ENCODE measurements around the gene MEI4. TPM values are rescaled to one million over a fixed set of nuclear protein-coding genes. Genes with fewer than 3 reads are reported as not detected.
"Not testable (repeated sequence)": the region's sequence is repeated elsewhere in the genome, so short reads cannot be mapped to it uniquely, and the experiment has no call there.

The MEI4 gene
- total and polyA plus RNA-seq, 10 of the 15 experiments (the other 5 are each of a cell fraction or from before 2014, with no cell fraction given): 0.03 to 0.04 (median 0.03) TPM; not detected in 7

DNA sequence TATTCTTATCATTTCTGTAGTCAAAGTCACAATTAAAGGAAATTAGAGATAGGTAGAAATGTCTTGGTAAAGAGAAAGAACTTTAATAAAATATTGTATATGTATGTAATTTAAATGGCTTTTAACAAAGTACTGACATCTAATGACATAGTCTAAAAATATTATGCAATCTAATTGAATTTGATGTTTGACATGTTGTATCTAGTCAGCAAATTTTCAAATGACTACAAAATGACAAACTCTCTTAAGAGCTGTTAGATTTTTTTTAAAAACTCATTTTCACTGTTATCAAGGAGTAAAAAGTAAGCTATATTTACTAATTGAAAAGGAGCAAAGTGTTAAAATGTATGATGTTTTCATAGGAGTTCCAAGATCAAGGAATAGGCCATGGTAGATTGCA is 176.9 kb downstream of the MEI4 start (continued):
- TF ChIP-seq, protein P1, sequence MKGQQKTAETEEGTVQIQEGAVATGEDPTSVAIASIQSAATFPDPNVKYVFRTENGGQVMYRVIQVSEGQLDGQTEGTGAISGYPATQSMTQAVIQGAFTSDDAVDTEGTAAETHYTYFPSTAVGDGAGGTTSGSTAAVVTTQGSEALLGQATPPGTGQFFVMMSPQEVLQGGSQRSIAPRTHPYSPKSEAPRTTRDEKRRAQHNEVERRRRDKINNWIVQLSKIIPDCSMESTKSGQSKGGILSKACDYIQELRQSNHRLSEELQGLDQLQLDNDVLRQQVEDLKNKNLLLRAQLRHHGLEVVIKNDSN (IDR thresholded peaks at IDR 0.05; ENCODE audit: borderline replicate concordance, extremely low read length, insufficient read depth, low read depth, low read length): no peak
- TF ChIP-seq SIX5 (IDR thresholded peaks at IDR 0.05; ENCODE audit: low read depth, low read length, severe bottlenecking): no peak

- FAIRE-seq, POLR2A ChIA-PET: not testable (repeated sequence)
- SMC1A ChIA-PET (ENCODE audit: uncharacterized antibody, unreplicated experiment): interaction anchor here (0.8 to 1.5 kb wide), 2 partner anchors 9 to 14 kb away, joined by 4 to 5 read pairs; no protein-coding TSS in a partner anchor
These were observed 180.9 kb downstream of the MEI4 start for GRCh38 chr6:77833749-77834148.

GRCh38 chr6:77834591-77834996 is 181.8 kb downstream of the MEI4 start:
- Histone ChIP-seq H2AFZ (ENCODE audit: control insufficient read depth, low read depth, low read length) (no peak overlapping the region), H3K27me3 (replicated peaks in 1 of 2; ENCODE audit: control insufficient read depth in 2 of 2, insufficient read depth in 2 of 2, low read length in 1 of 2) (no peaks in the 10 kb centered on the region), H3K79me2 (ENCODE audit: control insufficient read depth, insufficient read depth, low read length) (no peaks in the 10 kb centered on the region), H3K4me2 (ENCODE audit: control insufficient read depth, insufficient read depth) (no peak overlapping the region), H3K9ac (ENCODE audit: control insufficient read depth, insufficient read depth, low read length) (no peak overlapping the region), H3K9me3 (replicated peaks; ENCODE audit: control insufficient read depth, insufficient read depth, low read length) (no peaks in the 10 kb centered on the region), H3K36me3 (ENCODE audit: control insufficient read depth in 2 of 2, insufficient read depth in 2 of 2, low read length in 1 of 2) (no peaks in the 10 kb centered on the region), H4K20me1 (ENCODE audit: control insufficient read depth, insufficient read depth) (no peaks in the 10 kb centered on the region), H3K27ac (ENCODE audit: control insufficient read depth, insufficient read depth) (no peak overlapping the region), H3K4me3 (no peak overlapping the region), H3K4me1 (ENCODE audit: control insufficient read depth, insufficient read depth, low read length) (no peaks in the 10 kb centered on the region)
- no peak for DNase-seq (ENCODE audit: low read depth, low spot score)
- ChIA-PET POLR2A (interaction anchor here (1.3 kb wide), 1 partner anchor 358 kb away, joined by 3 read pairs; no protein-coding TSS in a partner anchor), SMC1A (ENCODE audit: uncharacterized antibody, unreplicated experiment) (interaction anchor here (0.8 kb wide), 1 partner anchor 14 kb away, joined by 4 read pairs; no protein-coding TSS in a partner anchor), CTCF (interaction anchor here (0.8 to 2.1 kb wide), 3 partner anchors 7 to 91 kb away, joined by 3 to 7 read pairs (median 5); no protein-coding TSS in a partner anchor), RAD21 (ENCODE audit: unreplicated experiment) (interaction anchor here (1.6 kb wide), 1 partner anchor 12 kb away, joined by 4 read pairs; no protein-coding TSS in a partner anchor)
- WGBS (ENCODE audit: insufficient coverage, insufficient replicate concordance, low lambda C conversion rate, missing lambda C conversion rate): 39% methylated on average over 4 of the region's 4 CpGs
- in situ Hi-C loops (cut with MboI): no loop called here
- no TSS peak for BruUV-seq (replicated peaks)
- intact Hi-C loops (cut with micrococcal nuclease; ENCODE audit: unreplicated experiment): no loop called here
- ATAC-seq: no peak
- no peak for FAIRE-seq
- TF ChIP-seq FOXM1 (IDR thresholded peaks at IDR 0.05; ENCODE audit: low read depth, low read length) (no peak), CREM (IDR thresholded peaks at IDR 0.05; ENCODE audit: low read depth) (no peak), MEF2B (IDR thresholded peaks at IDR 0.05; ENCODE audit: partially characterized antibody, poor library complexity, severe bottlenecking) (no peak), MEF2A (IDR thresholded peaks at IDR 0.05; ENCODE audit: insufficient read depth, low read depth, low read length) (no peak), ATF2 (IDR thresholded peaks at IDR 0.05; ENCODE audit: low read length) (no peak), ATF3 (IDR thresholded peaks at IDR 0.05; ENCODE audit: borderline replicate concordance, extremely low read depth, low read depth, low read length) (no peak), USF2 (IDR thresholded peaks at IDR 0.05; ENCODE audit: borderline replicate concordance, low read depth, low read length) (no peak), PAX8 (IDR thresholded peaks at IDR 0.05) (no peak)

More at GRCh38 chr6:77833749-77834148, 180.9 kb downstream of the MEI4 start:
- H3K4me3 ChIP-seq; H4K20me1 ChIP-seq (ENCODE audit: control insufficient read depth, insufficient read depth); H3K9me3 ChIP-seq (replicated peaks; ENCODE audit: control insufficient read depth, insufficient read depth, low read length); H3K27me3 ChIP-seq (replicated peaks in 1 of 2; ENCODE audit: control insufficient read depth in 2 of 2, insufficient read depth in 2 of 2, low read length in 1 of 2); H3K4me1 ChIP-seq (ENCODE audit: control insufficient read depth, insufficient read depth, low read length); H3K27ac ChIP-seq (ENCODE audit: control insufficient read depth, insufficient read depth); H3K4me2 ChIP-seq (ENCODE audit: control insufficient read depth, insufficient read depth); H2AFZ ChIP-seq (ENCODE audit: control insufficient read depth, low read depth, low read length); in situ Hi-C loops (cut with MboI); H3K9ac ChIP-seq (ENCODE audit: control insufficient read depth, insufficient read depth, low read length); H3K36me3 ChIP-seq (ENCODE audit: control insufficient read depth in 2 of 2, insufficient read depth in 2 of 2, low read length in 1 of 2); H3K79me2 ChIP-seq (ENCODE audit: control insufficient read depth, insufficient read depth, low read length); intact Hi-C loops (cut with micrococcal nuclease; ENCODE audit: unreplicated experiment); ATAC-seq; DNase-seq (ENCODE audit: low read depth, low spot score); BruUV-seq (replicated peaks): not testable (repeated sequence)
- 87% methylated on average over 2 of the region's 2 CpGs for WGBS (ENCODE audit: insufficient coverage, insufficient replicate concordance, low lambda C conversion rate, missing lambda C conversion rate)
- CTCF ChIA-PET: interaction anchor here (0.8 to 1.9 kb wide), 3 partner anchors 11 to 92 kb away, joined by 3 to 5 read pairs (median 3); no protein-coding TSS in a partner anchor
- RAD21 ChIA-PET (ENCODE audit: unreplicated experiment): interaction anchor here (0.8 kb wide), 1 partner anchor 13 kb away, joined by 4 read pairs; no protein-coding TSS in a partner anchor

All from GM12878 (cell line).